NCI-H1105 treated with DMSO at 0.1 percent for 48 hours (cell line): ENCODE results near the gene FEN1.

Experiments used
- DNase-seq: peaks from one replicate; lab custom pipeline; 2025; lab: John Stamatoyannopoulos, UW

Gene FEN1

GRCh38 chr11:61841636-61842527, 49.2 kb downstream of the FEN1 start:
- no peak for DNase-seq

- DNase-seq = no peak
These were observed 49.8 kb downstream of the FEN1 start for GRCh38 chr11:61842528-61842820.

DNA sequence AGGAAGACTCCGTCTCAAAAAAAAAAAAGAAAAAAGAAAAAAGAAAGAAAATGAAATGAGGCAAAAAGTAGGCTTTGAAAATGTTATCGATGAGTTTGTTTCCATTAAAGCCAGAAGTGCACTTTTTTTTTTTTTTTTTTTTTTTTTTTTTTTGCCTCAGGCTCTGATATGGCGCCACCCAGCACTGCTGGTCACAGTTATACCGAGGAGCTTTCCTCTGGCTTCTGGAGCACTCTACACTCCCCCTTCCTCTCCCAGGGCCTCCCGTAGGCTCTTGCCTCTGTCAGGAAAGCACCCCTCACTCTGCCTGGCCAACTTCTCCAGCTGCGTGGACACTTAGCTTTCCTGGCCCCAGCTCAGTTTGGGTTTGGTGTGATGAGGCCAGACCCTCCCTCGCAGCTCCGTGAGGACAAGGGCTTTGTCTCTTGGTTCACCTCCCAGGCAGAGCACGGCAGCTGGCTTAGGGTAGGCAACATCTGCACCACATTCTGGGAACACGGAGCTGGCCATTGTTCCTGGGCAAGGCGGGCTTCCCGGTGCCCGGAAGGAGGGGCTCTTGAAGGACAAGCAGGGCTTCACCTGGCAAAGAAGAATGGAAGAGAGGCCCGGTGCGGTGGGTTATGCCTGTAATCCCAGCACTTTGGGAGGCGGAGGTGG, 52.3 kb downstream of the FEN1 start:
- DNase-seq = no peak

DNA sequence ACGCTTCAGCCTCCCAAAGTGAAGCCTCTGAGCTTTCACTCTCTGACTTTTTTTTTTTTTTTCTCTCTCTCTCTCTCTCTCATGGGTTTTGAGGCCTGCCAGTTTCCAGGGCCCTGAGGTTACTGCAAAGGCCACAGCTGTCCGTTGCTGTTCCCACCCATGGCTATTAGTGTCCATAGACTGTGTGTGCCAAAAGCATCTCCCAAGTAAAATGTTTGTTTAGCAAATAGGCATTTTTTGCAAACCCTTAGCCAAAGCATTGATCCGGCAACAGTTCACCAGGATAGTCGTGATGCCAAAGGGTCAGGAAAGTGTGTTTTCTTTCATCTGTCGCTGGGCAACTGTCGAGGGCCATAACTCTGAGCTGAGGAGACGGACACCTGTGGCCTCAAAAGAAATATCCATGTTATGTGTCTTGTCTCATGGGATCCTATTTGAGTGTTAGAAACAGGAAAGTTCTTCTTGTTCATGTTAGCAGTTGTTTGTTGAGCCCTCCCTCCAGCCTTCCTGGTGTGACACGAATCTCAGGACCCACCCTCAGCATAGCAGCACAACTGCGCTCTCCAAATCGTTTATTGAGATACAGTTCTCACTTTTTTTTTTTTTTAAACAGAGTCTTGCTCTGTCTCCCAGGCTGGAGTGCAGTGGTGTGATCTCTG, 53.8 kb downstream of the FEN1 start:
- DNase-seq = no peak
